Activated naive CD4-positive, alpha-beta T cell treated with anti-CD3 and anti-CD28 coated beads, Interleukin-2, amount 50 U/mL, for 24 hours (primary cell): ENCODE results near the gene DOCK8.
"Not testable (repeated sequence)": the region's sequence is repeated elsewhere in the genome, so short reads cannot be mapped to it uniquely, and the experiment has no call there.

ENCODE experiments used
- H3K27ac Mint-ChIP-seq: one replicate; pipeline ENCODE4 v1.8.0; 2021; ENCODE audit warnings: mild to moderate bottlenecking, mixed read lengths
- H3K27me3 Mint-ChIP-seq: one replicate; pipeline ENCODE4 v1.8.0; 2021; ENCODE audit warnings: mixed read lengths
- H3K36me3 Mint-ChIP-seq: one replicate; pipeline ENCODE4 v1.8.0; 2021; ENCODE audit warnings: mixed read lengths
- H3K4me1 Mint-ChIP-seq: one replicate; pipeline ENCODE4 v1.8.0; 2021; ENCODE audit warnings: mixed read lengths
- H3K4me3 Mint-ChIP-seq: one replicate; pipeline ENCODE4 v1.8.0; 2021; ENCODE audit warnings: mild to moderate bottlenecking, mixed read lengths
- H3K9me3 Mint-ChIP-seq: one replicate; pipeline ENCODE4 v1.8.0; 2021; ENCODE audit warnings: mixed read lengths

The DOCK8 gene

DNA sequence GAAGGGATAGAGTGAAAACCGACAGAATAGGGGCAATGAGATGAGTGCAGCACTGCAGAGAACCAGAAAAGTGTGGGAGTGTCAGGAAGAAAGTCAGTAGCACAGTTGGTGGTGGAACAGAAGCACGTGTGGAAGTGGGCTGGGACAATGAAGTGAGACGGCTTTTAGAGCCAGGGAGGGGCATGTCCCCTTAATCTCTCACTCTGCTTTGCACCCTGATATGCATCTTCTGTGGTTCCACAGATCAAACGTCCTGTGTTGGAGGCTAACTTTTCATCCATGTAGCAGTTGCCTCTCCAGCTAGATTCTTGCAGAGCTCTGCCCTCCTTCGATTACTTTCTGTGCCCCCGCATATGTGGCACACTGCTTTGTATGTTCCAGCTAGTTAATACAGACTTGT, 163.6 kb downstream of the DOCK8 start:
- H3K4me1 Mint-ChIP-seq, result peaks cover 12% of the 10 kb centered on the region
- no peaks in the 10 kb centered on the region for H3K27me3 Mint-ChIP-seq
- peak overlapping the region; percentile 48 for H3K27ac Mint-ChIP-seq
- peaks cover 21% of the 10 kb centered on the region for H3K36me3 Mint-ChIP-seq
- H3K9me3 Mint-ChIP-seq, result no peaks in the 10 kb centered on the region
- no peak overlapping the region for H3K4me3 Mint-ChIP-seq

DNA sequence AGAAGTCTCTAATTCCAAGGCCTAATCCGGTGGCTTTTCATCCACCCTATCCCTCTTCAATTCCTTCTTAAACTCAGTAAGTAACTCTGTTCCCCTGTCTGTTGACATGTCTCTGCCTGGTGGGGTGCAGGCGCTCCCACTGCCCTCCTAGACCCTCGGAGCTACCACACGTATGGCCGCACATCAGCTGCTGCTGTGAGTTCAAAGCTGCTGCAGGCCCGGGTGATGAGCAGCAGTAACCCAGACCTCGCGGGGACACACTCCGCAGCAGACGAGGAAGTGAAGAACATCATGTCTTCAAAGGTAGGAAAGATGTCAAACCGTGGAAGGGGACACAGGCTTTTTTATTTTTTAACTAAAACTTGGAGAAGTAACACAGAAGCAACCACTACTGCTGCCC, 167.7 kb downstream of the DOCK8 start:
- H3K36me3 Mint-ChIP-seq, result peaks cover 15% of the 10 kb centered on the region
- H3K4me3 Mint-ChIP-seq, result no peak overlapping the region
- no peaks in the 10 kb centered on the region for H3K9me3 Mint-ChIP-seq
- no peak overlapping the region for H3K27ac Mint-ChIP-seq
- H3K27me3 Mint-ChIP-seq, result no peaks in the 10 kb centered on the region
- H3K4me1 Mint-ChIP-seq, result peaks cover 8% of the 10 kb centered on the region

DNA sequence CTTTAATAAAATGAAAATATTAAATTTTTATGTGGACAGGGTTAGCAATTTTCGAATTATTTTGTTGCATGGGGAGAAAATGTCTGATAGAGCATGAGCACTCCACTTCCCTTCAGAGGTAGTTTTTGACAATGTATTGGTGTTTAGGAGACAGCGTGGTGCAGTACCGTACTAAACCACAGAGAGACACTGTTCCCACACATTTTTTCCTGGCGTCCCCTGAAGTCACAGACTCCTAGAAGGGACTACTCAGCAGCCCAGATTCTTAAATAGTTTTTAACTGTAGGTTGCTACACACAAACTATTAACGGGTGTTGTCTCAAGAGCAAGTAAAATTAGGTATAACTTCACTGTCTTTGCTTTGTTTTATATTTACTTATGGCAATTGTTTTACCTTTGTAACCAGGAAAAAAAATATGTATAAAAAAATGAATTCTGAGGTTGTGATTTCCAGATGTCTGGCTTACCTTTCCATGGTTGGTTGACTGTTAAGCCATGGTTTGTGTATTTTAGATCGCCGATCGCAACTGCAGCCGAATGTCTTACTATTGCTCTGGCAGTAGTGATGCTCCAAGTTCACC, 171.2 kb downstream of the DOCK8 start:
- Mint-ChIP-seq H3K27me3 (no peaks in the 10 kb centered on the region), H3K9me3 (no peaks in the 10 kb centered on the region), H3K4me1 (no peaks in the 10 kb centered on the region), H3K4me3 (no peak overlapping the region), H3K27ac (no peak overlapping the region), H3K36me3 (peaks cover 14% of the 10 kb centered on the region)

DNA sequence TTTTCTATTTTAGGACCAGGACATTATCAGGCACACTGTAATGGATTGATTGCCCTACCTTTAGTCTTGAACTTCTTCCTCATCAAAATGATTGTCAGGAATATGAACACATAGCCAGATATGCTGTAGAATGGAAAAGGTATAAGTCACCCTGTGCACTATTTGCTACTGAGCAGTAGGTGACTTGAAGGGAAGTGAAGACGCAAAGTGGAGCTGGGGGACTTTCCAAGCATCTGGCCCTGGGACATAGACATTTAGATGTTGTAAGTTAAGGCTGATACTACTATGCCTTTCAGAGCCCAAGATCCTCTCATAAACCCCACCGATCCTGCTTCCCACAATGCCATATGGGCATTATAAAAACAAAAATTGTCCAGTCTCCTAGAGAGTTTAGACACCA, 174.5 kb downstream of the DOCK8 start:
- no peak overlapping the region for H3K4me3 Mint-ChIP-seq
- peaks cover 12% of the 10 kb centered on the region for H3K36me3 Mint-ChIP-seq
- no peaks in the 10 kb centered on the region for H3K27me3 Mint-ChIP-seq
- no peaks in the 10 kb centered on the region for H3K4me1 Mint-ChIP-seq
- H3K9me3 Mint-ChIP-seq, result no peaks in the 10 kb centered on the region
- H3K27ac Mint-ChIP-seq, result peak overlapping the region; percentile 41

DNA sequence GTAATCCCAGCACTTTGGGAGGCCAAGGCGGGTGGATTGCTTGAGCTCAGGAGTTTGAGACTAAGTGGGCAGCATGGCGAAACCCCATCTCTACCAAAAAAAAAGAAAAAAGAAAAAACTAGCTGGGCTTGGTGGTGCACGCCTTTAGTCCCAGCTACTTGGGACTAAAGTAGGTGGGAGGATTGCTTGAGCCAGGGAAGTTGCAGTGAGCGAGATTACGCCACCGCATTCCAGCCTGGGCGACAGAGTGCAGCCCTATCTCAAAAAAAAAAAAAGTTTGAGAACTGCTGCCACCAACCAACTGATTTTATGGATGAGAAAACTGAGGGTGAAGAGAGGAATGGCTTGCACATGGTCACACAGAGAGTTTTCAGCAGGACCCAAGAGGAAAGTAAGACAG, 175.1 kb downstream of the DOCK8 start:
- Mint-ChIP-seq H3K4me1 (no peaks in the 10 kb centered on the region), H3K36me3 (peaks cover 12% of the 10 kb centered on the region), H3K4me3 (no peak overlapping the region), H3K27ac (no peak overlapping the region), H3K27me3 (no peaks in the 10 kb centered on the region), H3K9me3 (no peaks in the 10 kb centered on the region)

DNA sequence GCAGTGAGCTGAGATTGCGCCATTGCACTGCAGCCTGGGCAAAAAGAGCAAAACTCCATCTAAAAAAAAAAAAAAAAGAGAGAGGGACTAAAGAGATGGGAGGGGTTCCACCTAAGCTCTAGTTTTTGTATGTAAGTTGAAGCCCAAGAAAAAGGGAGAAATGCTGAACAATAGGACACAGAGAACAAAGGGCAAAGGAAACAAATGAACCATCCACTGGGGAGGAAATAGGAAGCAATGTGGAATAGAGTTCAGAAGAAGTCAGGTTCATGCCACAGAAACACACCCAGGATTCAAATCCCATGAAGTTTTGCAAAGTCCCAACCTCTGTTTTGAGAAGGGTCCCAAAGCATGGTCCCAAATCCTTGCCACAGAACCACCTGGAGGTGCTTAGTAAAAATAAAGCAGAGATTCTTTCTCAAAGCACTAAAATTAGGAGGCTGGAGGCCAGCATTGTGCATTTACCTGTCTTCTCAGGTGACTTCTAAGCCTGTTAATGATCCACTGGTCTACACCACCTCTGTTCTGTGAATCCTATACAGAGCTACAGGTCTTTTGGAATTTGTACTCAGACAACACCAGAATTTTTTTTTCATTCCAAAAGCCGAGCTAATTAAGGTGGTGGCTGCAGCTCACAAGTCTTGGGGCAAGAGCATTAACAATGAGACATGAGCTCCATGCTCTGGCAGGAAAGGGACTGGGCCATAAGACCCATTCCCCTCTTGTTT, 177.6 kb downstream of the DOCK8 start:
- no peak overlapping the region for H3K4me3 Mint-ChIP-seq
- H3K9me3 Mint-ChIP-seq, result no peaks in the 10 kb centered on the region
- no peaks in the 10 kb centered on the region for H3K4me1 Mint-ChIP-seq
- H3K27me3 Mint-ChIP-seq, result no peaks in the 10 kb centered on the region
- H3K27ac Mint-ChIP-seq, result no peak overlapping the region
- peaks cover 10% of the 10 kb centered on the region for H3K36me3 Mint-ChIP-seq

DNA sequence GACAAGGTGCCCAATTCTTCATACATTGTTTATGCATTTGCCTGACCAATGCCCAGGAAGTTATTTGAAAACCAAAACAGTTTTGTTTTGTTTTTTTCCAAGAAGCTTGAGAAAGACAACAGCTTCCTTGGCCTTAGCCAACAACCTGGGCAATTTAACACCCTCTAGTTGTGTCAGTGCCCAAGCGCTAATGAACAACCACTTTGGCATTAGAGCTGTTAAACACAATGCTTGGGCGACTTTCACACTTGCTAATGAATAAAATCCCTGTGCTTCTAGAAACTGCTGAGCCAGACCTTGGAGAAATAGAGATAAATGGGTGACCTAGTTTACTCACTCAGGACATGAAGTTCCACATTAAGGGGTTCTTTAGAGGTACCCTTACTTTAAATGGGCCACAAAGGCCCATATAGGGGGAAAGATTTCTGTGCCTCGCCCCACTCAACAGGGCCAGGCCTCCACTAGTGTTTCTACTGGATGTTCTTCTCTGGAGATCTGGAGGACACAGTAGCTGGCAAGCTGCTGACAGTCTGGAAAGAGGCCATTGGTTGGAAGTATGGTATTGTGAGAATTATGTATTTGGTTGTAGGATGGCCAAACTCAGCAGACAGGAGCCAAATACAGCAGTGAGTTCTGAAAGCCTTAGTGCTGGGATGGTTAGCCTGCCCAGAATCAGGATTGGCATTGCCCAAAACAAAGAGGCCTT, 179.8 kb downstream of the DOCK8 start:
- Mint-ChIP-seq H3K36me3 (peaks cover 13% of the 10 kb centered on the region), H3K4me3 (no peak overlapping the region), H3K4me1 (no peaks in the 10 kb centered on the region), H3K9me3 (no peaks in the 10 kb centered on the region), H3K27me3 (no peaks in the 10 kb centered on the region), H3K27ac (peak overlapping the region; percentile 62)

DNA sequence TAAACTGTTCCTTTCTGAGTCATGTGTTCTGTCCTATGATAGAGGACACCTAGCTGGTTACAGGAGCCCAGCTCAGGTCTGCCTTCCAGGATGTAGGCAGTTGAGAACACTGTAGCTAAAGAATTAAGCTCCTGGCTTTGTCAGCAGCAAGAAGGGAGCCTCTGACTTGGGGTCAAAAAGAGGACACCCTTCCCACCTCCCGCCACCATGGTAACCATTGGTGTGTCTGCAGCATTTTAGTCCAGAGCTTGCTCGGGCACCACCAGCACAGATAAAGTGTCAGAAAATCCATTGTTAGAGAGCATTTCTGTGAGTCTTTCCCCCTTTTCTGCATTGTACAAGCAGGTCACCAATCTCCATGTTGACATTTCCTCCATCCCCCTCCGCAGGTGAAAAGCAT, 181.7 kb downstream of the DOCK8 start:
- Mint-ChIP-seq H3K36me3 (peaks cover 12% of the 10 kb centered on the region), H3K27ac (peak overlapping the region; percentile 72)

DNA sequence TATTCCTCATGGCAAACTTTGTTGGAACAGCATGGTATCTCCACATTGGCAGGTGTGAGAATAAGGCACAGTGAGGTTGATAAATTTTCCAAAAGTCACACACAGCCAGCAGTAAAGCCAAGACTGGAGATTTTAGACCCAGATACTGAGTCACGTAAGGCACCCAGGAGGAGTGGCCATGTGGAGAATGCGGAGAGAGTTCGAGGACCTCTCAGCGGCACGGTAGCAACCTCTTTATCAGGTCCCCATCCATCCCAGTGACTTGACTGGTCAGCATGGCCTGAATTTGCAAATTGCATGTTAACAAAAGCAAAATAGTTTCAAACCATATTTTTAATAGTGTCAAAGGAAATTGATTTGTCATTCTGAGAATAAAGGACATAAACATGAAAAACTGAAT, 183.4 kb downstream of the DOCK8 start:
- Mint-ChIP-seq H3K36me3 (peaks cover 24% of the 10 kb centered on the region), H3K9me3 (no peaks in the 10 kb centered on the region), H3K4me3 (no peak overlapping the region), H3K4me1 (peaks cover 8% of the 10 kb centered on the region), H3K27ac (no peak overlapping the region), H3K27me3 (no peaks in the 10 kb centered on the region)

More for the DNA sequence above, 181.7 kb downstream of the DOCK8 start:
- Mint-ChIP-seq H3K9me3 (no peaks in the 10 kb centered on the region), H3K4me3 (no peak overlapping the region), H3K27me3 (no peaks in the 10 kb centered on the region), H3K4me1 (no peaks in the 10 kb centered on the region)

DNA sequence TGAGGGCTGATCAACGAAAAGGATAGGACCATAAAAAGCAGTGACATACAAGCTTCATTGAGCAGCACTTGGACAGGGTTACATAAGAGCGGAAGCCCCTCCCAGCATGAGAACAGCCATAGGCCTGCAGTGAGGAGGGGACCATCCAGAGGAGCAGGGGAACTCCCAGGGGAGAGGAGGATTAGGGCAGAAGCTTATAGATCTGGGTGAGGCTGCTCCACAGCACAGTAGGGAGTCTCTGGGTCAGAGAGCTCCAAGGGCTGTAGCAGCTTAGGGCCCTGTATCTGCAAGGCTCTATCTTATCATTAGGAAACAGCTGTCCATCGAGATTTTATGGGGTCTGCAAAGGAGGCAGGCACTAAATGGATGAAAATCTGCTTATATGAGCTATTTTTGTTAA, 186.6 kb downstream of the DOCK8 start:
- Mint-ChIP-seq H3K4me1 (peaks cover 8% of the 10 kb centered on the region), H3K27me3 (no peaks in the 10 kb centered on the region), H3K36me3 (peaks cover 27% of the 10 kb centered on the region), H3K9me3 (no peaks in the 10 kb centered on the region), H3K27ac (peak overlapping the region; percentile 76), H3K4me3 (no peak overlapping the region)

DNA sequence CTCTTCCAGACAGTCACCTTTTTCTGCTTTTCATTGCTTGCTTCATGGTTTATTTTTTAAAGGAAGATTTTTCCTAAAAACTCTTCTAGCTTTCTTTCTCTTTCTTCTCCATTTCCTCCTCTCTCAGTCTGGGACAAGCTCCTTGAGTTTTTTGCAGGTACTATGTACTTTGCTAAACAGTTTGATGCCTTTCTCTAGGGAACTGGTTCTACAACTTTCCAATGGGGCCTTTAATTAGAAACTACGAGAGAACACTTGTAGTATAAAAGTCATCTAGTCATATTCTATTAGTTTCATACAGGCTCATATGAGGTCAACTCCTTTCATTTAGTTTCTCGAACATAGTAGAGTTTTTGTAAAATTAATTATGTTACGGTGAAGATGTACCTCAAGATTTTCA, 189.6 kb downstream of the DOCK8 start:
- H3K4me1 Mint-ChIP-seq, result peaks cover 8% of the 10 kb centered on the region
- H3K27me3 Mint-ChIP-seq, result no peaks in the 10 kb centered on the region
- no peaks in the 10 kb centered on the region for H3K9me3 Mint-ChIP-seq
- H3K4me3 Mint-ChIP-seq, result no peak overlapping the region
- H3K36me3 Mint-ChIP-seq, result peaks cover 54% of the 10 kb centered on the region
- H3K27ac Mint-ChIP-seq, result peak overlapping the region; percentile 42

DNA sequence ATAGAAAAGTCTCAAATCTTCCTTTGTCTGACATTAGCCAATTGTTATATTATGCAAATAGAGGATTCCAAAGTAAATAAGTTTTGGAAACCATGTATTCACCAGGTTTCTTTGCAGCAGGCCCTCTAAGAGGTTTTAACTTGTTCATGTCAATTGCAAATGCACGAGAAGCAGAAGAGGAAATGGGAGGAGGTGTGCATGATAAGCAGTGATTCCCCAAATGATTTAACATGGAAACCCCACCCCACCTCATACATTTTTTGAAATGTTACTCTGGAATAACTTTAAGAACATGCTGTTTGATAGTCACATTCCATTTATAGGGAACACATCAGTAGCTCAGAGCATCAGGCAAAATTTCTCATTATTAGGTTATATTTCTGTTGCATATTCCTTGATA, 190.7 kb downstream of the DOCK8 start:
- peaks cover 8% of the 10 kb centered on the region for H3K4me1 Mint-ChIP-seq

DNA sequence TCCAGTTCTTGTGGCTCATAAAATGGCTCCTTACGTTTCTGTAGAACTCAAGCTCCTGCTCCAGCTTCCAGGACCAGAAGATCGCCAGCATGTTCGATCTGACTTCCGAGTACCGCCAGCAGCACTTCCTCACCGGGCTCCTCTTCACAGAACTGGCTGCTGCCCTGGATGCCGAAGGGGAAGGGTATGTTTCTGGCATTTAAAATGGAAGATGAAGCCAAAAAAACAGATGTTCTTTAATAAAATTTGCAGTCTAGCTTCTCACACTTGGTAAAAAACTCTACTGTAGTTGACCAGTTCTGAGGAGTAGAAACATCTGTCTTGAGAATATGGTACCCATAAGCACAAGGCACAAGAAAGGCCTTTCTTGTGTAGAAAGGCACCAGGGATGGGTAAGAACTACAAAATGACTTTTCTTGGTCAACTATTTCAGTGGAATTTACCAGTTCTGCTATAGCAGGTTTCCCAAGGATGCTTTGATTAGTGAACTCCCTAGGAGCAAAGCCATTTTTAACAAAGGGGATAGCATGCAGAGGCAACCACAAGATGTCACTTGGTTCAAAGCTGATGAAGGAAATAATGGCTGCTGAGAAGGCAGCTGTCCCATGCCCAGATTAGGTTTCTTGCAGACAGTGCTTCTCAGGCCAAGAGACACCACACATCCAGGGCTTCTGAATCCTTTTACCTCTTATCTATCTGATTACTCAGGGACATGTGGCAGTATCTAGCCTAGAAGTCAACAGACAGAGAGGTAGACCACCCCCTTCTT, 192.4 kb downstream of the DOCK8 start:
- H3K4me3 Mint-ChIP-seq, result no peak overlapping the region
- no peaks in the 10 kb centered on the region for H3K9me3 Mint-ChIP-seq
- no peaks in the 10 kb centered on the region for H3K27me3 Mint-ChIP-seq
- H3K36me3 Mint-ChIP-seq, result peaks cover 43% of the 10 kb centered on the region
- no peak overlapping the region for H3K27ac Mint-ChIP-seq
- H3K4me1 Mint-ChIP-seq, result peaks cover 2% of the 10 kb centered on the region

More for the DNA sequence above, 190.7 kb downstream of the DOCK8 start:
- Mint-ChIP-seq H3K4me3 (no peak overlapping the region), H3K36me3 (peaks cover 51% of the 10 kb centered on the region), H3K27me3 (no peaks in the 10 kb centered on the region), H3K9me3 (no peaks in the 10 kb centered on the region), H3K27ac (no peak overlapping the region)

DNA sequence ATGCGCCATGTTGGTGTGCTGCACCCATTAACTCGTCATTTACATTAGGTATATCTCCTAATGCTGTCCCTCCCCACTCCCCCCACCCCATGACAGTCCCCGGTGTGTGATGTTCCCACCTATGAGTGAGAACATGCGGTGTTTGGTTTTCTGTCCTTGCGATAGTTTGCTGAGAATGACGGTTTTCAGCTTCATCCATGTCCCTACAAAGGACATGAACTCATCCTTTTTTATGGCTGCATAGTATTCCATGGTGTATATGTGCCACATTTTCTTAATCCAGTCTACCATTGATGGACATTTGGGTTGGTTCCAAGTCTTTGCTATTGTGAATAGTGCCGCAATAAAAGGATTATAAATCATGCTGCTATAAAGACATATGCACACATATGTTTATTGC, 195.0 kb downstream of the DOCK8 start:
- not testable (repeated sequence) for H3K9me3 Mint-ChIP-seq, H3K27ac Mint-ChIP-seq, H3K27me3 Mint-ChIP-seq, H3K4me3 Mint-ChIP-seq, H3K4me1 Mint-ChIP-seq
- peaks cover 36% of the 10 kb centered on the region for H3K36me3 Mint-ChIP-seq

DNA sequence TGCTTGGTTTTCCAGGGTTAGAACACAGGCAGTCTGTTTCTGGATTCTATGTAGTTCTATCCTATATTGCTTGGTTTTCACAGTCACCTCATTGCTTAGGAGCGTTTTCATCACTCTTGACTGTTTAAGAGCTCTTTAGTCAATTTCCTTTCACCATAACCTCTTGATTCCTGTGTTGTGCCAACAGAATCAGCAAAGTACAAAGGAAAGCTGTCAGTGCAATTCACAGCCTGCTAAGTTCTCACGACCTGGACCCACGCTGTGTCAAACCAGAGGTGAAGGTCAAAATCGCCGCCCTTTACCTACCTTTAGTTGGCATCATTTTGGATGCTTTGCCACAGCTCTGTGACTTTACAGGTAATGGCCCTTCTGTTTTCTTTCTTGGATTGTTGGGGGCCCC, 199.9 kb downstream of the DOCK8 start:
- H3K27ac Mint-ChIP-seq, result no peak overlapping the region

More for the DNA sequence above, 199.9 kb downstream of the DOCK8 start:
- no peaks in the 10 kb centered on the region for H3K9me3 Mint-ChIP-seq
- H3K36me3 Mint-ChIP-seq, result peaks cover 14% of the 10 kb centered on the region
- no peaks in the 10 kb centered on the region for H3K27me3 Mint-ChIP-seq
- H3K4me3 Mint-ChIP-seq, result no peak overlapping the region
- no peaks in the 10 kb centered on the region for H3K4me1 Mint-ChIP-seq
